ENCODE results near the gene PAGE2. TPM values are rescaled to one million over a fixed set of nuclear protein-coding genes. Genes with fewer than 3 reads are reported as not detected.
"Not testable (repeated sequence)": the region's sequence is repeated elsewhere in the genome, so short reads cannot be mapped to it uniquely, and the experiment has no call there.

The PAGE2 gene
- total RNA-seq, 4 donors from 2014 or later = not detected

GRCh38 chrX:55102754-55103153 is 13.9 kb downstream of the PAGE2 start:
- H3K9me3 ChIP-seq = no peaks in the 10 kb centered on the region
- no peaks in the 10 kb centered on the region for H3K27me3 ChIP-seq
- no peaks in the 10 kb centered on the region for H3K36me3 ChIP-seq
- DNase-seq = no peak
- no peak overlapping the region for H3K27ac ChIP-seq
- no peaks in the 10 kb centered on the region for H3K4me1 ChIP-seq
- TF ChIP-seq POLR2A (IDR thresholded peaks at IDR 0.05) = no peak
- TF ChIP-seq CTCF (IDR thresholded peaks at IDR 0.05) = no peak
- intact Hi-C loops (cut with DNase I; ENCODE audit: low total_unique reads) = no loop called here
- no peak overlapping the region for H3K4me3 ChIP-seq

- DNase-seq = no peak
- no peaks in the 10 kb centered on the region for H3K4me1 ChIP-seq
- no peak overlapping the region for H3K4me3 ChIP-seq
- no peaks in the 10 kb centered on the region for H3K9me3 ChIP-seq
- no peaks in the 10 kb centered on the region for H3K27me3 ChIP-seq
- no peak overlapping the region for H3K27ac ChIP-seq
- H3K36me3 ChIP-seq = no peaks in the 10 kb centered on the region
- no peak for TF ChIP-seq CTCF (IDR thresholded peaks at IDR 0.05)
- TF ChIP-seq POLR2A (IDR thresholded peaks at IDR 0.05) = no peak
- intact Hi-C loops (cut with DNase I; ENCODE audit: low total_unique reads) = no loop called here
Observed at GRCh38 chrX:55107262-55107661, 18.4 kb downstream of the PAGE2 start.

GRCh38 chrX:55107911-55108310 is 19.1 kb downstream of the PAGE2 start:
- Histone ChIP-seq H3K4me1 (no peaks in the 10 kb centered on the region), H3K36me3 (no peaks in the 10 kb centered on the region), H3K4me3 (no peak overlapping the region), H3K27ac (no peak overlapping the region), H3K9me3 (no peaks in the 10 kb centered on the region), H3K27me3 (no peaks in the 10 kb centered on the region)
- TF ChIP-seq POLR2A (IDR thresholded peaks at IDR 0.05) (no peak), CTCF (IDR thresholded peaks at IDR 0.05) (no peak)
- intact Hi-C loops (cut with DNase I; ENCODE audit: low total_unique reads) = no loop called here
- DNase-seq = no peak

GRCh38 chrX:55109306-55109705 is 20.5 kb downstream of the PAGE2 start:
- intact Hi-C loops (cut with DNase I; ENCODE audit: low total_unique reads) = no loop called here
- no peaks in the 10 kb centered on the region for H3K4me1 ChIP-seq
- no peaks in the 10 kb centered on the region for H3K36me3 ChIP-seq
- TF ChIP-seq POLR2A (IDR thresholded peaks at IDR 0.05) (no peak), CTCF (IDR thresholded peaks at IDR 0.05) (no peak)
- DNase-seq = no peak
- no peak overlapping the region for H3K4me3 ChIP-seq
- no peak overlapping the region for H3K27ac ChIP-seq
- no peaks in the 10 kb centered on the region for H3K27me3 ChIP-seq
- H3K9me3 ChIP-seq = no peaks in the 10 kb centered on the region

- intact Hi-C loops (cut with DNase I; ENCODE audit: low total_unique reads) = no loop called here
- Histone ChIP-seq H3K9me3 (no peaks in the 10 kb centered on the region), H3K4me3 (no peak overlapping the region), H3K4me1 (no peaks in the 10 kb centered on the region), H3K27me3 (no peaks in the 10 kb centered on the region), H3K27ac (no peak overlapping the region), H3K36me3 (no peaks in the 10 kb centered on the region)
- DNase-seq = no peak
- TF ChIP-seq CTCF (IDR thresholded peaks at IDR 0.05) (no peak), POLR2A (IDR thresholded peaks at IDR 0.05) (no peak)
Observed at GRCh38 chrX:55111578-55112254, 22.9 kb downstream of the PAGE2 start.

GRCh38 chrX:55116589-55116988 is 27.8 kb downstream of the PAGE2 start:
- H3K4me3 ChIP-seq; H3K27me3 ChIP-seq; intact Hi-C loops (cut with DNase I; ENCODE audit: low total_unique reads); H3K27ac ChIP-seq; DNase-seq; H3K9me3 ChIP-seq; H3K36me3 ChIP-seq; H3K4me1 ChIP-seq: not testable (repeated sequence)
